GM12878 (cell line): ENCODE results near the gene ZNF804B. TPM values are rescaled to one million over a fixed set of nuclear protein-coding genes. Genes with fewer than 3 reads are reported as not detected.

Experiments used
- ATAC-seq: fragments of 200-7000 bp; cut with Tn5 transposase; 3 replicates; pipeline ENCODE4 v1.9.1; 2020; ENCODE audit warnings: mild to moderate bottlenecking, moderate library complexity
- BruUV-seq: library from RNA; stranded (reverse); fragments of 400-500 nt; replicated peaks from 2 replicates; lab custom pipeline; 2021; lab: Mats Ljungman, UMichigan
- CTCF ChIA-PET: fragments of 300-600 bp; sonication (Branson Sonifier 250); formaldehyde crosslinking; extraction: SDS; loops from one replicate; lab custom pipeline; 2021; ENCODE audit warnings: inconsistent platforms; lab: Yijun Ruan, JAX
- POLR2A ChIA-PET: fragments of 350-600 bp; formaldehyde crosslinking; extraction: SDS; loops from one replicate; lab custom pipeline; 2021; ENCODE audit warnings: inconsistent platforms; lab: Charles Lee
- RAD21 ChIA-PET: fragments of 300-600 bp; sonication (Branson Sonifier 250); formaldehyde crosslinking; loops from one replicate; lab custom pipeline; 2023; ENCODE audit warnings: antibody characterized with exemption; ENCODE audit not compliant: unreplicated experiment; lab: Charles Lee
- SMC1A ChIA-PET: fragments of 300-600 bp; sonication (Branson Sonifier 250); formaldehyde crosslinking; loops from one replicate; lab custom pipeline; 2023; ENCODE audit not compliant: unreplicated experiment, uncharacterized antibody; lab: Charles Lee
- DNase-seq: peaks from one replicate; pipeline ENCODE4 v3.0.0-alpha.2; 2011; ENCODE audit warnings: low read depth, low spot score
- FAIRE-seq: peaks from 3 replicates; lab custom pipeline; 2011; peaks lifted over from hg19 to GRCh38; lab: Jason Lieb, UNC
- H2AFZ ChIP-seq: 2 replicates; pipeline ENCODE4 v1.6.0; 2011; ENCODE audit warnings: low read depth, low read length, control low read depth; ENCODE audit not compliant: control insufficient read depth
- H3K27ac ChIP-seq: 2 replicates; pipeline ENCODE4 v1.5.1; 2011; ENCODE audit warnings: control low read depth; ENCODE audit not compliant: control insufficient read depth, insufficient read depth
- H3K27me3 ChIP-seq, 2 experiments: replicated peaks in 1 of 2; 2 replicates each; pipeline versions ENCODE4 v1.6.0 to v1.6.1; 2011; ENCODE audit warnings: low read length in 1 of 2; ENCODE audit not compliant: control insufficient read depth in 2 of 2, insufficient read depth in 2 of 2
- H3K36me3 ChIP-seq, 2 experiments: 2 replicates each; pipeline ENCODE4 v1.5.1; 2011; ENCODE audit warnings: low read length in 1 of 2; ENCODE audit not compliant: control insufficient read depth in 2 of 2, insufficient read depth in 2 of 2
- H3K4me1 ChIP-seq: 2 replicates; pipeline ENCODE4 v1.6.1; 2011; ENCODE audit warnings: mild to moderate bottlenecking, low read length, moderate library complexity, mixed read lengths; ENCODE audit not compliant: control insufficient read depth, insufficient read depth
- H3K4me2 ChIP-seq: 2 replicates; pipeline ENCODE4 v1.6.0; 2011; ENCODE audit warnings: control low read depth; ENCODE audit not compliant: control insufficient read depth, insufficient read depth
- H3K4me3 ChIP-seq: fragments of 200-600 bp; sonication (generic); 2 replicates; pipeline ENCODE4 v1.5.1; 2016
- H3K79me2 ChIP-seq: 2 replicates; pipeline ENCODE4 v1.6.0; 2011; ENCODE audit warnings: low read length; ENCODE audit not compliant: control insufficient read depth, insufficient read depth
- H3K9ac ChIP-seq: 2 replicates; pipeline ENCODE4 v1.8.0; 2011; ENCODE audit warnings: low read length, control low read depth, mixed read lengths; ENCODE audit not compliant: control insufficient read depth, insufficient read depth
- H3K9me3 ChIP-seq: replicated peaks from 3 replicates; pipeline ENCODE4 v1.5.1; 2011; ENCODE audit warnings: mild to moderate bottlenecking, low read length; ENCODE audit not compliant: control insufficient read depth, insufficient read depth
- H4K20me1 ChIP-seq: 2 replicates; pipeline ENCODE4 v1.6.0; 2011; ENCODE audit not compliant: control insufficient read depth, insufficient read depth
- BHLHE40 ChIP-seq, 2 experiments: fragments of 450-650 bp in 1 of 2; IDR thresholded peaks; 2 replicates each; pipeline ENCODE4 v1.6.1; 2011 to 2017; ENCODE audit warnings: low read depth in 2 of 2, borderline replicate concordance in 1 of 2, improper control_type of control experiment in 1 of 2, low read length in 1 of 2, mild to moderate bottlenecking in 1 of 2
- ELK1 ChIP-seq: IDR thresholded peaks from 2 replicates; pipeline ENCODE4 v1.6.1; 2012; ENCODE audit warnings: low read depth, low read length, improper control_type of control experiment
- MTA3 ChIP-seq: IDR thresholded peaks from 2 replicates; pipeline ENCODE4 v1.6.1; 2012; ENCODE audit warnings: low read length, inconsistent platforms, borderline replicate concordance
- PML ChIP-seq: IDR thresholded peaks from 2 replicates; pipeline ENCODE4 v1.6.1; 2012; ENCODE audit warnings: low read length, inconsistent platforms
- RFX5 ChIP-seq: IDR thresholded peaks from 2 replicates; pipeline ENCODE4 v1.6.1; 2011; ENCODE audit warnings: low read depth, low read length, improper control_type of control experiment
- ZNF384 ChIP-seq: IDR thresholded peaks from 2 replicates; pipeline ENCODE4 v1.6.1; 2012; ENCODE audit warnings: low read depth, mild to moderate bottlenecking, low read length, improper control_type of control experiment, borderline replicate concordance
- WGBS: methylation state at CpG from one replicate; pipeline ENCODE4 v1.1.6; 2016; ENCODE audit warnings: low lambda C conversion rate; ENCODE audit not compliant: insufficient replicate concordance, insufficient coverage; ENCODE audit errors: missing lambda C conversion rate; 5-methylcytosine and 5-hydroxymethylcytosine counted together
- in situ Hi-C: fragments of 300-500 bp; cut with MboI; formaldehyde crosslinking; loops from 9 replicates; pipeline ENCODE4 v1.14.3; 2018; ENCODE audit warnings: mixed read lengths
- intact Hi-C: fragments of 100-400 bp; cut with micrococcal nuclease; formaldehyde crosslinking; loops from one replicate; pipeline ENCODE4 v1.14.2; 2022; ENCODE audit not compliant: unreplicated experiment
- polyA plus RNA-seq, 11 experiments: library from polyadenylated mRNA; depleted of rRNA in 4 of 11; unstranded in 6 of 11; stranded (reverse) in 5 of 11; fragments of >200 nt; fragmentation: Nextera tagmentation in 4 of 11; fragmentation: Illumina TruSeq in 1 of 11; extraction: Ambion mirVana in 4 of 11; extraction: Trizol in 1 of 11; gene quantifications; 1 replicate in 1 of 11; 2 replicates in 10 of 11; pipeline versions ENCODE4 v1.2.1 to v1.2.3, GENCODE V29; 2011 to 2016; ENCODE audit warnings: inconsistent platforms in 2 of 11, missing spikeins in 2 of 11, low read depth in 1 of 11
- total RNA-seq, 4 experiments: library from RNA; depleted of rRNA in 3 of 4; stranded (reverse); fragments of >200 nt in 3 of 4; fragmentation: Illumina TruSeq in 1 of 4; extraction: Trizol in 1 of 4; gene quantifications; 2 replicates each; pipeline versions ENCODE4 v1.2.1 to v1.2.3, GENCODE V29; 2013 to 2021
- TF ChIP-seq, protein P1 (sequence below): IDR thresholded peaks from 2 replicates; pipeline ENCODE4 v1.6.1; 2012; ENCODE audit warnings: low read depth, low read length, improper control_type of control experiment
- TF ChIP-seq, protein P2 (sequence below): fragments of 450-650 bp; IDR thresholded peaks from 2 replicates; pipeline ENCODE4 v1.6.1; 2017; ENCODE audit warnings: mild to moderate bottlenecking

ZNF804B gene
- total and polyA plus RNA-seq, 10 of the 15 experiments (the other 5 are each of a cell fraction or from before 2014, with no cell fraction given): not detected

- TF ChIP-seq, protein P1, sequence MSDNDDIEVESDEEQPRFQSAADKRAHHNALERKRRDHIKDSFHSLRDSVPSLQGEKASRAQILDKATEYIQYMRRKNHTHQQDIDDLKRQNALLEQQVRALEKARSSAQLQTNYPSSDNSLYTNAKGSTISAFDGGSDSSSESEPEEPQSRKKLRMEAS: no peak
- TF ChIP-seq ZNF384 (no peak), RFX5 (no peak), PML (no peak)
Observed at GRCh38 chr7:89133357-89133756, 373.9 kb downstream of the ZNF804B start (continued).

DNA sequence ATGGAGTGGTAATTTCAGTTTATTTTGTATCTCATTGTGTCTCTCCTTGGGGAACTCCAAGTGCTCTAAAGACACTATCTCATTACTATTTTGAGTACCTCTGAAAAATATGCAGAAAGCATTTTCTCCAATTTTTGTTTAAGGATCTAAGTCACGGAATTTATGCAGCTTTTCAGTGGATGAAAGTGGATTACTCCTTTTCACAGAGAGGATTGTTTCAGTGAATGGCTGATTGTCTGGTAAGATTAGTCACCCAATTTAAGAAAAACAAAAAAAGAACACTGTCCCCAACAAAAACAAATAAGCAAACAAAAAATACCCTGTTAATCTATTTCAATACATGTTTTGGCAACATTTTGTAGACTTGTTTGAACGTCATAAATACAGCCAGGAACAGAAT lies 374.3 kb downstream of the ZNF804B start:
- in situ Hi-C loops (no loop called here), intact Hi-C loops (no loop called here)
- DNase-seq (no peak), ATAC-seq (no peak), FAIRE-seq (no peak)
- no peaks in the 10 kb centered on the region for H4K20me1 ChIP-seq
- POLR2A ChIA-PET: no interaction called here
- no peak overlapping the region for H3K4me3 ChIP-seq
- CTCF ChIA-PET: no interaction called here
- H3K36me3 ChIP-seq: no peaks in the 10 kb centered on the region
- no peak overlapping the region for H3K27ac ChIP-seq
- RAD21 ChIA-PET: no interaction called here
- SMC1A ChIA-PET: no interaction called here
- H3K4me1 ChIP-seq: no peaks in the 10 kb centered on the region
- no TSS peak for BruUV-seq
- no peaks in the 10 kb centered on the region for H3K27me3 ChIP-seq
- 7% methylated on average over 2 of the region's 2 CpGs for WGBS
- no peak overlapping the region for H3K4me2 ChIP-seq
- no peaks in the 10 kb centered on the region for H3K9me3 ChIP-seq
- TF ChIP-seq, protein P2, sequence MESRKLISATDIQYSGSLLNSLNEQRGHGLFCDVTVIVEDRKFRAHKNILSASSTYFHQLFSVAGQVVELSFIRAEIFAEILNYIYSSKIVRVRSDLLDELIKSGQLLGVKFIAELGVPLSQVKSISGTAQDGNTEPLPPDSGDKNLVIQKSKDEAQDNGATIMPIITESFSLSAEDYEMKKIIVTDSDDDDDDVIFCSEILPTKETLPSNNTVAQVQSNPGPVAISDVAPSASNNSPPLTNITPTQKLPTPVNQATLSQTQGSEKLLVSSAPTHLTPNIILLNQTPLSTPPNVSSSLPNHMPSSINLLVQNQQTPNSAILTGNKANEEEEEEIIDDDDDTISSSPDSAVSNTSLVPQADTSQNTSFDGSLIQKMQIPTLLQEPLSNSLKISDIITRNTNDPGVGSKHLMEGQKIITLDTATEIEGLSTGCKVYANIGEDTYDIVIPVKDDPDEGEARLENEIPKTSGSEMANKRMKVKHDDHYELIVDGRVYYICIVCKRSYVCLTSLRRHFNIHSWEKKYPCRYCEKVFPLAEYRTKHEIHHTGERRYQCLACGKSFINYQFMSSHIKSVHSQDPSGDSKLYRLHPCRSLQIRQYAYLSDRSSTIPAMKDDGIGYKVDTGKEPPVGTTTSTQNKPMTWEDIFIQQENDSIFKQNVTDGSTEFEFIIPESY: no peak
- TF ChIP-seq MTA3 (no peak), ELK1 (no peak), BHLHE40 (IDR thresholded peaks at IDR 0.05; ENCODE audit: borderline replicate concordance in 1 of 2, low read depth in 2 of 2, low read length in 1 of 2) (no peak)
- H3K79me2 ChIP-seq: no peaks in the 10 kb centered on the region
- H2AFZ ChIP-seq: no peak overlapping the region
- no peak overlapping the region for H3K9ac ChIP-seq
